HEK293 (cell line): ENCODE data around the gene CTSA.

Experiments
- CTCF ChIA-PET: fragments of 350-600 bp; formaldehyde crosslinking; extraction: SDS; loops from one replicate; lab custom pipeline; 2021; ENCODE audit warnings: antibody characterized with exemption; lab: Yijun Ruan, JAX
- POLR2A ChIA-PET: fragments of 300-600 bp; formaldehyde crosslinking; extraction: SDS; loops from one replicate; lab custom pipeline; 2020; ENCODE audit warnings: antibody characterized with exemption, inconsistent platforms; lab: Yijun Ruan, JAX
- H3K27ac ChIP-seq: fragments of 200-500 bp; sonication (Bioruptor generic); 2 replicates; pipeline ENCODE4 v1.5.1; 2014; ENCODE audit warnings: low read depth, low read length, control low read depth, inconsistent platforms; ENCODE audit errors: extremely low read depth
- H3K36me3 ChIP-seq, 2 experiments: fragments of 200-500 bp in 1 of 2; sonication (Bioruptor generic) in 1 of 2; 1 replicate in 1 of 2; 2 replicates in 1 of 2; pipeline ENCODE4 v1.5.1; 2014 to 2017; ENCODE audit warnings: inconsistent platforms in 2 of 2, low read length in 2 of 2; ENCODE audit not compliant: control insufficient read depth in 2 of 2, insufficient read depth in 1 of 2
- H3K4me1 ChIP-seq: fragments of 200-500 bp; sonication (Bioruptor generic); 2 replicates; pipeline ENCODE4 v1.5.1; 2014; ENCODE audit warnings: mild to moderate bottlenecking, low read length, inconsistent platforms; ENCODE audit not compliant: control insufficient read depth, insufficient read depth
- H3K4me3 ChIP-seq: 2 replicates; pipeline ENCODE4 v1.5.1; 2011; ENCODE audit warnings: low read depth, mild to moderate bottlenecking, control low read depth, low read length, moderate library complexity
- H3K9me3 ChIP-seq: fragments of 200-500 bp; sonication (Bioruptor generic); 2 replicates; pipeline ENCODE4 v1.5.1; 2014; ENCODE audit warnings: low read depth, low read length, inconsistent platforms; ENCODE audit not compliant: control insufficient read depth, insufficient read depth
- INSM2 ChIP-seq: fragments of 450-650 bp; formaldehyde crosslinking; IDR thresholded peaks from 2 replicates; pipeline ENCODE4 v1.5.1; 2016; ENCODE audit warnings: missing biosample characterization, missing genetic modification characterization
- PBX3 ChIP-seq: sonication (generic); formaldehyde crosslinking; IDR thresholded peaks from 2 replicates; pipeline ENCODE4 v1.8.1; 2022; ENCODE audit warnings: mild to moderate bottlenecking, moderate library complexity, missing genetic modification reagents
- PRDM10 ChIP-seq: fragments of 450-650 bp; formaldehyde crosslinking; IDR thresholded peaks from 2 replicates; pipeline ENCODE4 v1.5.1; 2016; ENCODE audit warnings: missing biosample characterization, missing genetic modification characterization
- SP3 ChIP-seq: fragments of 450-650 bp; formaldehyde crosslinking; IDR thresholded peaks from 2 replicates; pipeline ENCODE4 v1.5.1; 2016; ENCODE audit warnings: missing biosample characterization, missing genetic modification characterization
- ZBTB1 ChIP-seq: fragments of 450-650 bp; formaldehyde crosslinking; IDR thresholded peaks from 2 replicates; pipeline ENCODE4 v1.5.1; 2016; ENCODE audit warnings: missing biosample characterization, missing genetic modification characterization
- ZBTB17 ChIP-seq: fragments of 450-650 bp; formaldehyde crosslinking; IDR thresholded peaks from 2 replicates; pipeline ENCODE4 v1.5.1; 2016; ENCODE audit warnings: missing biosample characterization, missing genetic modification characterization
- ZBTB26 ChIP-seq: fragments of 450-650 bp; formaldehyde crosslinking; optimal IDR thresholded peaks from 2 replicates; pipeline ENCODE3; 2016; ENCODE audit warnings: missing biosample characterization, mild to moderate bottlenecking, missing genetic modification characterization
- ZBTB6 ChIP-seq: fragments of 450-650 bp; formaldehyde crosslinking; IDR thresholded peaks from 2 replicates; pipeline ENCODE4 v1.5.1; 2017; ENCODE audit warnings: missing biosample characterization, missing genetic modification characterization
- ZNF146 ChIP-seq: fragments of 450-650 bp; formaldehyde crosslinking; IDR thresholded peaks from 2 replicates; pipeline ENCODE4 v1.5.1; 2016; ENCODE audit warnings: missing biosample characterization, missing genetic modification characterization
- ZNF274 ChIP-seq, 2 experiments: fragments of 200-500 bp in 1 of 2; fragments of 450-650 bp in 1 of 2; sonication (Bioruptor generic) in 1 of 2; formaldehyde crosslinking in 1 of 2; IDR thresholded peaks; 2 replicates each; pipeline versions ENCODE4 v1.5.1 to v1.6.1; 2014 to 2016; ENCODE audit warnings: borderline replicate concordance in 1 of 2, inconsistent platforms in 1 of 2, low read length in 1 of 2, missing biosample characterization in 1 of 2, missing genetic modification characterization in 1 of 2
- ZNF280D ChIP-seq: fragments of 450-650 bp; formaldehyde crosslinking; IDR thresholded peaks from 2 replicates; pipeline ENCODE4 v1.5.1; 2016; ENCODE audit warnings: missing biosample characterization, missing genetic modification characterization
- ZNF48 ChIP-seq: fragments of 450-650 bp; formaldehyde crosslinking; IDR thresholded peaks from 2 replicates; pipeline ENCODE4 v1.5.1; 2016; ENCODE audit warnings: missing biosample characterization, missing genetic modification characterization
- ZNF529 ChIP-seq: fragments of 450-650 bp; formaldehyde crosslinking; IDR thresholded peaks from 2 replicates; pipeline ENCODE4 v1.5.1; 2017; ENCODE audit warnings: missing genetic modification characterization, missing biosample characterization; ENCODE audit not compliant: insufficient replicate concordance
- ZNF692 ChIP-seq: fragments of 450-650 bp; formaldehyde crosslinking; IDR thresholded peaks from 2 replicates; pipeline ENCODE4 v1.5.1; 2016; ENCODE audit warnings: missing biosample characterization, missing genetic modification characterization
- ZXDB ChIP-seq: fragments of 450-650 bp; formaldehyde crosslinking; IDR thresholded peaks from 2 replicates; pipeline ENCODE4 v1.5.1; 2016; ENCODE audit warnings: missing biosample characterization, missing genetic modification characterization

CTSA gene

GRCh38 chr20:45878076-45878761 lies 12.9 kb upstream of the CTSA start:
- no peaks in the 10 kb centered on the region for H3K9me3 ChIP-seq
- no peaks in the 10 kb centered on the region for H3K4me1 ChIP-seq
- POLR2A ChIA-PET = interaction anchor here (0.9 kb wide), 1 partner anchor 17 kb away, joined by 4 read pairs; no protein-coding TSS in a partner anchor
- no peak overlapping the region for H3K27ac ChIP-seq
- no peak overlapping the region for H3K4me3 ChIP-seq
- CTCF ChIA-PET = interaction anchor here (0.8 kb wide), 1 partner anchor 49 kb away, joined by 3 read pairs; no protein-coding TSS in a partner anchor
- H3K36me3 ChIP-seq = peaks cover 0 to 35% of the 10 kb centered on the region in 2 experiments; a peak in 1 of 3 replicates
- TF ChIP-seq ZBTB1 (tag by site-specific recombination) (no peak), ZNF274 (IDR thresholded peaks at IDR 0.05; ENCODE audit: low read length) (no peak), ZNF274 (tag by site-specific recombination; IDR thresholded peaks at IDR 0.05; ENCODE audit: borderline replicate concordance) (no peak), ZBTB17 (tag by site-specific recombination) (no peak), PRDM10 (tag by site-specific recombination) (no peak)

- no peaks in the 10 kb centered on the region for H3K9me3 ChIP-seq
- peak within 1 kb of the TSS; percentile 53 for H3K4me3 ChIP-seq
- H3K4me1 ChIP-seq = no peaks in the 10 kb centered on the region
- ChIA-PET CTCF (interaction anchor here (0.6 to 3.0 kb wide), 7 partner anchors 9 to 432 kb away, joined by 3 to 16 read pairs (median 3); partner anchors contain the start of genes ACOT8 and ZSWIM3), POLR2A (interaction anchor here (0.5 to 3.2 kb wide), 21 partner anchors 9 to 483 kb away, joined by 3 to 26 read pairs (median 3); partner anchors contain the start of genes ACOT8, CTSA, DNTTIP1 and NEURL2)
- H3K36me3 ChIP-seq = peaks cover 0 to 50% of the 10 kb centered on the region in 2 experiments; a peak in 2 of 3 replicates
- H3K27ac ChIP-seq = peak within 1 kb of the TSS; percentile 62
- TF ChIP-seq ZNF529 (tag by site-specific recombination) (no peak), INSM2 (tag by site-specific recombination) (0 out of 2 replicates have a peak, but pooled peaks have one; percentile 22), ZBTB17 (tag by site-specific recombination) (peak; percentile 46; the same call in 1 of the 2 replicates), ZNF280D (tag by site-specific recombination) (no peak), ZBTB26 (tag by site-specific recombination) (no peak), ZNF692 (0 out of 2 replicates have a peak, but pooled peaks have one; percentile 19), SP3 (tag by site-specific recombination) (peak; percentile 60), ZNF146 (tag by site-specific recombination) (no peak), PBX3 (CRISPR knock-in tag) (peak; percentile 97; the same call in 1 of the 2 replicates), ZXDB (tag by site-specific recombination) (peak; percentile 67; the same call in 1 of the 2 replicates), ZBTB6 (tag by site-specific recombination) (no peak), ZNF48 (tag by site-specific recombination) (no peak)
Measured at GRCh38 chr20:45880988-45881788, 9.9 kb upstream of the CTSA start, which contains the start of gene ZSWIM1. ZSWIM1 (plus strand) TSS chr20:45881227; CDS start chr20:45882593, 1,366 bp downstream.
